Upper lobe of left lung (tissue), 6 donors: Measurements from ENCODE around the gene GALNT18. TPM values are rescaled to one million over a fixed set of nuclear protein-coding genes. Genes with fewer than 3 reads are reported as not detected.
A peak's percentile ranks its signal among the peaks of the same experiment; 100 is the strongest.

Experiments used
- ATAC-seq, 2 donors: fragments of 200-7000 bp; cut with Tn5 transposase; one replicate each; pipeline ENCODE4 v1.9.1; 2022; ENCODE audit warnings: mild to moderate bottlenecking in 2 of 2, moderate library complexity in 2 of 2; ENCODE audit not compliant: low FRiP score in 2 of 2
- DNase-seq, 2 donors: peaks; one replicate each; pipeline ENCODE4 v3.0.0-alpha.2; 2019 to 2020
- H3K27ac ChIP-seq, 4 donors: fragments of 200-600 bp; sonication (generic); one replicate each; pipeline ENCODE4 v1.5.1; 2016 to 2019
- H3K27me3 ChIP-seq, 4 donors: fragments of 200-600 bp; sonication (generic); one replicate each; pipeline ENCODE4 v1.5.1; 2017 to 2019
- H3K36me3 ChIP-seq, 4 donors: fragments of 200-600 bp; sonication (generic); one replicate each; pipeline ENCODE4 v1.5.1; 2016 to 2019
- H3K4me1 ChIP-seq, 4 donors: fragments of 200-600 bp; sonication (generic); one replicate each; pipeline ENCODE4 v1.5.1; 2018 to 2019
- H3K4me3 ChIP-seq, 4 donors: fragments of 200-600 bp; sonication (generic); one replicate each; pipeline ENCODE4 v1.5.1; 2017 to 2019; ENCODE audit warnings: mild to moderate bottlenecking in 2 of 4, moderate library complexity in 1 of 4
- H3K9me3 ChIP-seq, 4 donors: fragments of 200-600 bp; sonication (generic); one replicate each; pipeline ENCODE4 v1.5.1; 2018 to 2019
- EP300 ChIP-seq, 4 donors: sonication (generic); formaldehyde crosslinking; IDR thresholded peaks; one replicate each; pipeline ENCODE4 v1.5.1; 2017; ENCODE audit warnings: antibody characterized with exemption in 4 of 4, control low read depth in 2 of 4
- POLR2A ChIP-seq, 4 donors: fragments of 450-650 bp; IDR thresholded peaks; one replicate each; pipeline ENCODE4 v1.5.1; 2016 to 2017; ENCODE audit warnings: antibody characterized with exemption in 4 of 4, mild to moderate bottlenecking in 2 of 4
- POLR2AphosphoS5 ChIP-seq, 2 donors: sonication (generic); formaldehyde crosslinking; IDR thresholded peaks; one replicate each; pipeline ENCODE4 v1.5.1; 2017; ENCODE audit warnings: antibody characterized with exemption in 2 of 2
- whole genome bisulfite sequencing, 2 donors: methylation state at CpG; one replicate each; pipeline ENCODE4 v1.1.5; 2017 to 2018; 5-methylcytosine and 5-hydroxymethylcytosine counted together
- total RNA-seq, 6 donors: library from RNA; depleted of rRNA in 4 of 6; stranded (reverse); fragments of >200 nt in 4 of 6; gene quantifications; one replicate each; pipeline versions ENCODE4 v1.1.0 to v1.2.1, GENCODE V29; 2016 to 2021
- TF ChIP-seq, protein P1 (sequence below), 6 experiments: fragments of 450-650 bp in 4 of 6; fragments of 200-600 bp in 2 of 6; sonication (generic) in 2 of 6; IDR thresholded peaks; one replicate each; pipeline ENCODE4 v1.5.1; 2016 to 2019; ENCODE audit warnings: antibody characterized with exemption in 6 of 6
- donor health status: DM: no; HTN: no; CAD: no; lungs with moderate emphysema.
- donor health status: DM: no; HTN: yes; CAD: no; lungs with severe emphysema.

GALNT18 gene
- total RNA-seq, 6 donors from 2014 or later: 48.2 to 115 (median 61.8) TPM

DNA sequence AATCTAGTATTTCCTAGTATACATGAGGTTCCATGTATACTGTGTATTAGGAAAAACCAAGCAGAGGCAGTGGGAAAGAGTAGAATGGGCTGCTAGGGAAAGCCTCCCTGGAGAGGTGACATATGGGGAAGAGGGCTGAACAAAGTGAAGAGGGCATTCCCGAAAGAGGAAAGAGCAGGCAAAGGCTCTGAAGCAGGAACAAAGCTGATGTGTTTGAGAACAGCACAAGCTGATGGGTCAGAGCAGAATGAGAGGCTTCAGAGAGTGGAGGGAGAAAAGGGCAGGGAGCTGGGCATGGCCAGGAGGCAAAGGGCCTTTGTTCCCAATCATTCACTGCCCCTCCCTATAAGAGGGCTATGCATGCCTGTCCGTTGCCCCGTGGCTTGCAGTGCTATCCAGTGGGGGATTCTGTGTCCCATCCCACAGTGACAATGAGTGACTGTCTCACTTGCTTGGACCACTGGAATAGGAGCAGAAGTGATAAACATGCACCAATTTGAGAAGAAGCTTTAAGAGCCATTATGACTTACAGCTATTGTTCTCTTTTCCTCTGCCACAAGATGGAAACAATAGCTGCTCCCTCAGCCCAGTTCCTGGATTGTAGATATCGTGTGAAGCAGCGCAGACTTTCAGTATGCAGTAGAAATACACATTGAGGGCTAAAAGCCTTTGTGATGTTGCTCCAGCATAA, 39.6 kb downstream of the GALNT18 start:
- no peaks in the 10 kb centered on the region for H3K9me3 ChIP-seq
- no peak for DNase-seq
- no peaks in the 10 kb centered on the region for H3K27me3 ChIP-seq
- no peaks in the 10 kb centered on the region for H3K36me3 ChIP-seq
- TF ChIP-seq EP300 (IDR thresholded peaks at IDR 0.05): no peak
- TF ChIP-seq POLR2AphosphoS5 (IDR thresholded peaks at IDR 0.05): peak in 1 of 2 donors; percentile 3
- H3K4me1 ChIP-seq: peaks cover 56 to 70% (median 69%) of the 10 kb centered on the region in 4 donors
- H3K4me3 ChIP-seq: no peak overlapping the region
- no peak for ATAC-seq
- H3K27ac ChIP-seq: peak overlapping the region; percentile 7 to 81 (median 34)
- 59 to 66% methylated on average over 3 to 5 of the region's 5 CpGs for WGBS, 2 donors

DNA sequence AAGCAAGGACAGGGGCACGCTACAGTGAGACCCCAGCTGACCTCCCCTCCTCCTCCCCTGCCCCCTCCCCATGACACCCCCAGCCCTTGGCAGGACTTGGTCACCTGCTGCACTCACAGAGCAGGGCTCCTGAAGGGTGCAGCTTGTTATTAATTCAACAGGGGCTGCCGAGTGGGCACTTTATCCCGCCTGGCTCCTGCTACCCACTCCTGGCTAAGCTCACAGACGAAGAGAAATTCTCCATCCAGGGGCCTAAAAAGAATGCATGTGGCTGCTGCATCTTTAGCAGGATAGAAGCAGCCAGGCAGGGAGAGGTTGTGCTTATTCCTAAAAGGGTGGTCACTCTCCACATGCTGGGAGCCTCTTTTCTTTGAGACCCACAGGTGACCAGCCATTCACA, 40.3 kb downstream of the GALNT18 start:
- TF ChIP-seq, protein P1, sequence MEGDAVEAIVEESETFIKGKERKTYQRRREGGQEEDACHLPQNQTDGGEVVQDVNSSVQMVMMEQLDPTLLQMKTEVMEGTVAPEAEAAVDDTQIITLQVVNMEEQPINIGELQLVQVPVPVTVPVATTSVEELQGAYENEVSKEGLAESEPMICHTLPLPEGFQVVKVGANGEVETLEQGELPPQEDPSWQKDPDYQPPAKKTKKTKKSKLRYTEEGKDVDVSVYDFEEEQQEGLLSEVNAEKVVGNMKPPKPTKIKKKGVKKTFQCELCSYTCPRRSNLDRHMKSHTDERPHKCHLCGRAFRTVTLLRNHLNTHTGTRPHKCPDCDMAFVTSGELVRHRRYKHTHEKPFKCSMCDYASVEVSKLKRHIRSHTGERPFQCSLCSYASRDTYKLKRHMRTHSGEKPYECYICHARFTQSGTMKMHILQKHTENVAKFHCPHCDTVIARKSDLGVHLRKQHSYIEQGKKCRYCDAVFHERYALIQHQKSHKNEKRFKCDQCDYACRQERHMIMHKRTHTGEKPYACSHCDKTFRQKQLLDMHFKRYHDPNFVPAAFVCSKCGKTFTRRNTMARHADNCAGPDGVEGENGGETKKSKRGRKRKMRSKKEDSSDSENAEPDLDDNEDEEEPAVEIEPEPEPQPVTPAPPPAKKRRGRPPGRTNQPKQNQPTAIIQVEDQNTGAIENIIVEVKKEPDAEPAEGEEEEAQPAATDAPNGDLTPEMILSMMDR (IDR thresholded peaks at IDR 0.05): no peak
- TF ChIP-seq EP300 (IDR thresholded peaks at IDR 0.05): no peak
- TF ChIP-seq POLR2A (IDR thresholded peaks at IDR 0.05): no peak
- no peak for TF ChIP-seq POLR2AphosphoS5 (IDR thresholded peaks at IDR 0.05)
- 75 to 80% methylated on average over 1 to 4 of the region's 4 CpGs for WGBS, 2 donors
- H3K4me3 ChIP-seq: no peak overlapping the region
- peaks cover 60 to 76% (median 76%) of the 10 kb centered on the region in 4 donors for H3K4me1 ChIP-seq
- H3K27ac ChIP-seq: peak overlapping the region; percentile 7 to 58 (median 34)
- no peaks in the 10 kb centered on the region for H3K27me3 ChIP-seq
- no peaks in the 10 kb centered on the region for H3K36me3 ChIP-seq
- ATAC-seq (no peak), DNase-seq (no peak)
- no peaks in the 10 kb centered on the region for H3K9me3 ChIP-seq

DNA sequence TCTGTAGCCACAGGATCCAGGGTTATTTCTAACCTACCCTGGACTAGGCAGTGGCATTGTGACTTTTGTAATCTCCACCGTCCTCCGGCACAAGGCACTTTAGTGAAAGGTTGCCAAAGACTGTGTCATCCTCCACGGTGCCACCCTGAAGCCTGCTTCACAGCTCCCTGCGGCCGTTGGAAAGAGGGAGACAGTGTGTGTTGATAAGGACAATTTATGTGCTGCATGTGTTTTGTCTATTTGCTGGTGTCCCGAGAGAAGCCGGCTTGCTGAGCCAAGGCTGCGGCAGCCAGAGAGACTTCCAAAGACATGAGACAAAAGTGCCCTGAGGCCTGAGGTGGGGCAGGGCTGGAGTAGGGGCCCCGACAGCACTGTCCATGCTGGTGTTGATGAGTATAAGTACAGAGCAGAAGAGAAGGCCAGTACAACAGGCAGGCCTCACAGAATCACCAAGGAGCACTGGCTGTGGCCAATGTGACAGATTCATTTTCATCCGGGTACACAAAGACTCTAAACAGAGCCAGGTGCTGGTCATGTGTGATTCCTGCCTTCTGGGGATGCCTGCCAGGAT, 40.9 kb downstream of the GALNT18 start:
- no peaks in the 10 kb centered on the region for H3K9me3 ChIP-seq
- H3K27ac ChIP-seq: peak overlapping the region; percentile 7 to 58 (median 34)
- peaks cover 60 to 78% (median 76%) of the 10 kb centered on the region in 4 donors for H3K4me1 ChIP-seq
- H3K27me3 ChIP-seq: no peaks in the 10 kb centered on the region
- no peaks in the 10 kb centered on the region for H3K36me3 ChIP-seq
- TF ChIP-seq POLR2AphosphoS5 (IDR thresholded peaks at IDR 0.05): no peak
- no peak for TF ChIP-seq EP300 (IDR thresholded peaks at IDR 0.05)
- TF ChIP-seq, protein P1 (IDR thresholded peaks at IDR 0.05): no peak
- H3K4me3 ChIP-seq: no peak overlapping the region
- DNase-seq (no peak), ATAC-seq (no peak)
- 61 to 73% methylated on average over 9 to 10 of the region's 10 CpGs for WGBS, 2 donors

DNA sequence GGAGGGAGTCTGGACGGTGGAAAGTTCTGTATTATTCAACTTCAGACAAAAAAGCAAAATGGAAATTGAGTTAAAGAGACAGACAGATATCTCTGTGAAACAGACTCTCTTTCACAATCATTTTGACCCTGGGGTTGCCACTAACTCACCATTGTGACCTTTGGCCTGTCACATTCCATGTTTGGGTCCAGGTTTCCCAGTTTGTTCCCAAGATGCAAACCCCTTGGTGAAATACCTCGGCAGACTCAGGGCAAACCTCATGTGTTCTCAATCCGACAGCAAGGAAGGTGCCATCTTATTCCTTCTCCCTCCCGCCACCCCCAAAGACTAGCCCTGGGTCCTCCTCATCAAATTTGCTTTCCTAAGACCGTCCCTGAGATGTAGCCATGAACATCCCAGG, 41.8 kb downstream of the GALNT18 start:
- peak overlapping the region in 1 of 4 donors; percentile 58 for H3K27ac ChIP-seq
- TF ChIP-seq EP300 (IDR thresholded peaks at IDR 0.05): no peak
- TF ChIP-seq POLR2AphosphoS5 (IDR thresholded peaks at IDR 0.05): no peak
- TF ChIP-seq, protein P1 (IDR thresholded peaks at IDR 0.05): no peak
- no peak for TF ChIP-seq POLR2A (IDR thresholded peaks at IDR 0.05)
- H3K4me1 ChIP-seq: peaks cover 58 to 79% (median 77%) of the 10 kb centered on the region in 4 donors
- no peaks in the 10 kb centered on the region for H3K27me3 ChIP-seq
- no peak for ATAC-seq
- DNase-seq: no peak
- H3K9me3 ChIP-seq: no peaks in the 10 kb centered on the region
- WGBS, 2 donors: 85 to 91% methylated on average over 5 of the region's 5 CpGs
- no peaks in the 10 kb centered on the region for H3K36me3 ChIP-seq
- H3K4me3 ChIP-seq: no peak overlapping the region

DNA sequence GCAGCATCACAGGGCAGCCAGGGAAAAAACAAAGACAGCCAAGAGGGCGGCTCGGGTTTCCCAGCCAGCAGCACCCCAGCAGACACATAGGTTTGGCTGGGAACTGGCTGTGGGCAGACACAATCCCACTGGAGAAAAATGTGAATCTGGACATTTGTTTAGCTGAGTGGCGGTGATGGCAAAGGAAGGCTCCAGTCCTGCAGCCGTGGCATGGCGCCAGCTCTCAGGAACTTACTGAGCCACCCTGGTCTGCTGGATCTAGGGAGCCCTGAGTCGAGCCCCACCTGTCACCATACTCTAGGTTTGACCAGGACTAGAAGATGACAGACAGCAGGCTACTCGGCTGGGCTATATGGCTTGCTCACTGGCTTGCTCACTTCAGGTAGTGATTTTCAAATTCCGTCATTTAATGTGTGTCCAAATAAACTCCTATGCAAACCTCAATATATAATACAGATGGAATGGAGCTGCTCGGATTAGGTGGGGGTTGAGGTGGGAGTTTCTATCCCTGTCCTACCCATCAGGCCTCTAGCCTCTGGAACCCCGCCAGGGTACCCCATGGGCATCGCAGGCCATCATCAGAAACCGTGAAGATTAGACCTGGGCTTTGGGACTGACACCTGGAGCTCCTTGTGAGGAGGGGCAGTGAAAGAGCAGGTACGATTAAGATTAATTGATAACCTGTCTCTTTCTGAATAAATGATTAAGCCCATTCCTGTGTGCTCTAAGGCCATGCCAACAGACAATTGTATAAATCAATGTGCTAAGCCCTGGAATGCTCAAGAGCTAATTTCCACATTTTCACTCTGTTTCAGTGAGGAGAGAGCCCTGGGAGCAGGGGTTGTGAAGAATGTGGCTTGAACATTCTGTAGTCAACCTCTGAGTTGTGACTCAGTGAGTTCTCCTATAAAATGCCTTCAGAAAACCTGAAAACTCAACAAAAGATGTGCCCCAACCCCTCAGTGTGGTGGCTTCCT, 42.5 kb downstream of the GALNT18 start:
- H3K27ac ChIP-seq: peak overlapping the region in 3 of 4 donors; percentile 1 to 61 (median 7)
- H3K4me3 ChIP-seq: no peak overlapping the region
- ATAC-seq (no peak), DNase-seq (peak in 1 of 2 donors; percentile 30)
- TF ChIP-seq EP300 (IDR thresholded peaks at IDR 0.05) (no peak), POLR2A (IDR thresholded peaks at IDR 0.05) (no peak), POLR2AphosphoS5 (IDR thresholded peaks at IDR 0.05) (no peak)
- TF ChIP-seq, protein P1 (IDR thresholded peaks at IDR 0.05): no peak
- H3K27me3 ChIP-seq: no peaks in the 10 kb centered on the region
- WGBS, 2 donors: 76 to 88% methylated on average over 10 to 13 of the region's 13 CpGs
- no peaks in the 10 kb centered on the region for H3K9me3 ChIP-seq
- no peaks in the 10 kb centered on the region for H3K36me3 ChIP-seq
- peaks cover 51 to 76% (median 74%) of the 10 kb centered on the region in 4 donors for H3K4me1 ChIP-seq
